Spleen (tissue), 11 donors: ENCODE measurements around the gene HSPB6. TPM values are rescaled to one million over a fixed set of nuclear protein-coding genes. Genes with fewer than 3 reads are reported as not detected.
A peak's percentile ranks its signal among the peaks of the same experiment; 100 is the strongest.

Experiments
- DNase-seq: peaks from one replicate; pipeline ENCODE4 v3.0.0-alpha.2; 2020
- H3K27ac ChIP-seq, 8 donors: fragments of 200-600 bp; sonication (generic) in 7 of 8; 1 replicate in 4 of 8; 2 replicates in 4 of 8; pipeline versions ENCODE4 v1.5.0 to v1.8.0; 2016 to 2021; ENCODE audit warnings: inconsistent platforms in 4 of 8, mild to moderate bottlenecking in 4 of 8, moderate library complexity in 1 of 8
- H3K27me3 ChIP-seq, 7 donors: fragments of 200-600 bp; sonication (generic) in 6 of 7; replicated peaks in 1 of 7; 1 replicate in 4 of 7; 2 replicates in 3 of 7; pipeline versions ENCODE4 v1.5.0 to v1.8.0; 2016 to 2021; ENCODE audit warnings: inconsistent platforms in 3 of 7, mild to moderate bottlenecking in 1 of 7
- H3K36me3 ChIP-seq, 6 donors: fragments of 200-600 bp; sonication (generic) in 5 of 6; 1 replicate in 4 of 6; 2 replicates in 2 of 6; pipeline versions ENCODE4 v1.5.0 to v1.8.0; 2016 to 2021; ENCODE audit warnings: inconsistent platforms in 2 of 6
- H3K4me1 ChIP-seq, 6 donors: fragments of 200-600 bp; sonication (generic) in 5 of 6; 1 replicate in 3 of 6; 2 replicates in 3 of 6; pipeline versions ENCODE4 v1.5.0 to v1.8.0; 2016 to 2021; ENCODE audit warnings: inconsistent platforms in 3 of 6
- H3K4me3 ChIP-seq, 8 donors: fragments of 200-600 bp; sonication (generic) in 7 of 8; 1 replicate in 4 of 8; 2 replicates in 4 of 8; pipeline versions ENCODE4 v1.5.0 to v1.8.0; 2016 to 2021; ENCODE audit warnings: inconsistent platforms in 4 of 8, mild to moderate bottlenecking in 4 of 8, moderate library complexity in 2 of 8
- H3K9me3 ChIP-seq, 8 donors: fragments of 200-600 bp; sonication (generic) in 7 of 8; 1 replicate in 4 of 8; 2 replicates in 4 of 8; pipeline versions ENCODE4 v1.5.0 to v1.8.0; 2016 to 2021; ENCODE audit warnings: inconsistent platforms in 4 of 8
- CTCF ChIP-seq, 11 experiments: fragments of 200-600 bp in 7 of 11; fragments of 450-650 bp in 4 of 11; sonication (generic) in 4 of 11; IDR thresholded peaks in 8 of 11; conservative IDR thresholded peaks in 3 of 11; 1 replicate in 7 of 11; 2 replicates in 4 of 11; pipeline versions ENCODE4 v1.4.0 to v1.8.0; 2016 to 2021; ENCODE audit warnings: antibody characterized with exemption in 11 of 11, inconsistent platforms in 4 of 11, mild to moderate bottlenecking in 1 of 11
- POLR2A ChIP-seq, 3 donors: fragments of 450-650 bp; IDR thresholded peaks; one replicate each; pipeline ENCODE4 v1.5.1; 2017; ENCODE audit warnings: antibody characterized with exemption in 3 of 3, mild to moderate bottlenecking in 1 of 3
- POLR2AphosphoS5 ChIP-seq, 3 donors: sonication (generic); formaldehyde crosslinking; IDR thresholded peaks; one replicate each; pipeline ENCODE4 v1.5.1; 2017; ENCODE audit warnings: antibody characterized with exemption in 3 of 3
- WGBS, 5 donors: extraction: QIAGEN DNeasy Blood & Tissue Kit in 3 of 5; methylation state at CpG; one replicate each; pipeline versions ENCODE4 v1.1.5 to v1.1.7; 2013 to 2018; 5-methylcytosine and 5-hydroxymethylcytosine counted together
- intact Hi-C: fragments of 100-400 bp; cut with DNase I; formaldehyde crosslinking; loops from one replicate; pipeline ENCODE4 v1.15.0; 2023; ENCODE audit warnings: low total_unique reads
- polyA plus RNA-seq, 3 donors: library from polyadenylated mRNA; stranded (reverse); fragments of 200-250 nt; gene quantifications; one replicate each; pipeline ENCODE4 v1.2.1, GENCODE V29; 2013
- total RNA-seq, 7 donors: library from RNA; depleted of rRNA in 3 of 7; stranded (reverse); fragments of >200 nt in 3 of 7; fragmentation: NEBNext Ultra II Directional in 4 of 7; extraction: Animal tissue kit (Norgen Biotek cat#: 25700) in 4 of 7; gene quantifications; one replicate each; pipeline versions ENCODE4 v1.1.0 to v1.2.1, GENCODE V29; 2016 to 2021
- donor health status: healthy with polysubstance abuse.
- donor health status: DM: no; HTN: no; CAD: no; lungs with moderate emphysema.
- donor health status: DM: no; HTN: no; CAD: no.
- donor health status: Bipolar disorder and iron deficiency.
- donor health status: healthy.
- donor health status: DM: no; HTN: no; CAD: no.
- donor health status: DM: yes; HTN: yes; CAD: no.

The HSPB6 gene
- total and polyA plus RNA-seq, 10 donors, result 2.1 to 11.0 (median 4.4) TPM

GRCh38 chr19:35733180-35734125 lies 23.4 kb downstream of the HSPB6 start:
- DNase-seq, result no peak
- no peak for TF ChIP-seq POLR2A (IDR thresholded peaks at IDR 0.05)
- TF ChIP-seq CTCF (IDR thresholded peaks at IDR 0.05 in 8 of 11, conservative IDR thresholded peaks at IDR 0.05 in 3 of 11), result no peak
- TF ChIP-seq POLR2AphosphoS5 (IDR thresholded peaks at IDR 0.05), result peak in 2 of 3 donors; percentile 21 to 45
- 90 to 93% (median 91%) methylated on average over 21 to 35 of the region's 35 CpGs for WGBS, 5 donors
- intact Hi-C loops, result no loop called here
- peaks cover 0 to 17% (median 2%) of the 10 kb centered on the region in 6 donors for H3K4me1 ChIP-seq
- H3K36me3 ChIP-seq, result peaks cover 0 to 100% (median 100%) of the 10 kb centered on the region in 6 donors
- H3K9me3 ChIP-seq, result no peaks in the 10 kb centered on the region
- H3K27me3 ChIP-seq, result no peaks in the 10 kb centered on the region
- no peak overlapping the region for H3K4me3 ChIP-seq
- peak overlapping the region in 1 of 8 donors; percentile 6 for H3K27ac ChIP-seq

GRCh38 chr19:35732540-35733179 lies 24.2 kb downstream of the HSPB6 start:
- WGBS, 5 donors, result 91 to 98% (median 92%) methylated on average over 17 to 25 of the region's 25 CpGs
- Histone ChIP-seq H3K36me3 (peaks cover 0 to 100% (median 100%) of the 10 kb centered on the region in 6 donors), H3K27ac (no peak overlapping the region), H3K9me3 (no peaks in the 10 kb centered on the region), H3K4me3 (no peak overlapping the region), H3K27me3 (no peaks in the 10 kb centered on the region), H3K4me1 (peaks cover 0 to 14% (median 2%) of the 10 kb centered on the region in 6 donors)
- TF ChIP-seq POLR2AphosphoS5 (IDR thresholded peaks at IDR 0.05) (peak in 2 of 3 donors; percentile 39 to 65), POLR2A (IDR thresholded peaks at IDR 0.05) (no peak)
- intact Hi-C loops, result no loop called here
- DNase-seq, result no peak

DNA sequence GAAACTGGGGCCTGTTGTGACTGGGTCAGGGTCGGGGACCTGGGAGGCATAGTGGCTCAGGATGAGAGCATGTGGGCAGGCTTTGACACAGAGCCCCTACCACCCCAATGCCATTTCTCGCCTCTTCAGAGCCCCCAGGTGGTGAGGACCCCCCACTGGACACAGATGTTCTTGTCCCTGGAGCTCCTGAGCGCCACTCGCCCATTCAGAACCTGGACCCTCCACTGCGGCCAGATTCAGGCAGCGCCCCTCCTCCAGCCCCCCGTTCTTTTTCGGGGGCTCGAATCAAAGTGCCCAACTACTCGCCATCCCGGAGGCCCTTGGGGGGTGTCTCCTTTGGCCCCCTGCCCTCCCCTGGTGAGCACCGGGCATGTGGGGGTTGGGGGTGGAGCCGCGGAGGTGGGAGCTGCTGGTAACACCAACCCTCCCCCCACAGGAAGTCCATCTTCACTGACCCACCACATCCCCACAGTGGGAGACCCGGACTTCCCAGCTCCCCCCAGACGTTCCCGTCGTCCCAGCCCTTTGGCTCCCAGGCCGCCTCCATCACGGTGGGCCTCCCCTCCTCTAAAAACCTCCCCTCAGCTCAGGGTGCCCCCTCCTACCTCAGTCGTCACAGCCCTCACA lies 24.9 kb downstream of the HSPB6 start:
- intact Hi-C loops, result no loop called here
- no peak overlapping the region for H3K4me3 ChIP-seq
- no peak for DNase-seq
- H3K36me3 ChIP-seq, result peaks cover 0 to 100% (median 100%) of the 10 kb centered on the region in 6 donors
- peaks cover 0 to 6% (median 0%) of the 10 kb centered on the region in 6 donors for H3K4me1 ChIP-seq
- H3K27ac ChIP-seq, result no peak overlapping the region
- H3K9me3 ChIP-seq, result no peaks in the 10 kb centered on the region
- TF ChIP-seq POLR2AphosphoS5 (IDR thresholded peaks at IDR 0.05) (no peak), CTCF (IDR thresholded peaks at IDR 0.05 in 8 of 11, conservative IDR thresholded peaks at IDR 0.05 in 3 of 11) (no peak)
- no peaks in the 10 kb centered on the region for H3K27me3 ChIP-seq
- 87 to 92% (median 89%) methylated on average over 20 to 21 of the region's 21 CpGs for WGBS, 5 donors

- peaks cover 0 to 100% (median 100%) of the 10 kb centered on the region in 6 donors for H3K36me3 ChIP-seq
- WGBS, 5 donors, result 90 to 98% (median 94%) methylated on average over 9 of the region's 9 CpGs
- DNase-seq, result no peak
Measured at GRCh38 chr19:35731353-35731752, 25.5 kb downstream of the HSPB6 start.

More at GRCh38 chr19:35731353-35731752, 25.5 kb downstream of the HSPB6 start:
- intact Hi-C loops, result no loop called here
- Histone ChIP-seq H3K4me3 (no peak overlapping the region), H3K27me3 (no peaks in the 10 kb centered on the region), H3K27ac (no peak overlapping the region), H3K4me1 (peaks cover 0 to 3% (median 0%) of the 10 kb centered on the region in 6 donors), H3K9me3 (no peaks in the 10 kb centered on the region)
- TF ChIP-seq POLR2AphosphoS5 (IDR thresholded peaks at IDR 0.05) (peak in 1 of 3 donors; percentile 37), CTCF (IDR thresholded peaks at IDR 0.05 in 8 of 11, conservative IDR thresholded peaks at IDR 0.05 in 3 of 11) (no peak)
